ENCODE measurements around the gene HSD17B12.

Gene HSD17B12

GRCh38 chr11:43687120-43687791 is 6.7 kb downstream of the HSD17B12 start:
- Histone ChIP-seq H3K4me3 (ENCODE audit: low read depth, low read length) (no peak overlapping the region), H3K9ac (ENCODE audit: low read depth, low read length) (no peak overlapping the region), H3K27ac (ENCODE audit: low read depth, low read length) (no peak overlapping the region), H3K4me1 (ENCODE audit: control insufficient read depth, insufficient read depth, low read length) (peaks cover 45% of the 10 kb centered on the region), H3K36me3 (ENCODE audit: control insufficient read depth, insufficient read depth, low read length) (peaks cover 23% of the 10 kb centered on the region), H3K27me3 (ENCODE audit: control insufficient read depth, insufficient read depth, low read length) (no peaks in the 10 kb centered on the region), H3K9me3 (ENCODE audit: control insufficient read depth, insufficient read depth, low read length) (no peaks in the 10 kb centered on the region)

GRCh38 chr11:43688394-43688793 is 7.9 kb downstream of the HSD17B12 start:
- Histone ChIP-seq H3K36me3 (ENCODE audit: control insufficient read depth, insufficient read depth, low read length) (peaks cover 14% of the 10 kb centered on the region), H3K27ac (ENCODE audit: low read depth, low read length) (no peak overlapping the region), H3K9ac (ENCODE audit: low read depth, low read length) (no peak overlapping the region), H3K9me3 (ENCODE audit: control insufficient read depth, insufficient read depth, low read length) (no peaks in the 10 kb centered on the region), H3K27me3 (ENCODE audit: control insufficient read depth, insufficient read depth, low read length) (no peaks in the 10 kb centered on the region), H3K4me3 (ENCODE audit: low read depth, low read length) (no peak overlapping the region), H3K4me1 (ENCODE audit: control insufficient read depth, insufficient read depth, low read length) (peaks cover 38% of the 10 kb centered on the region)

GRCh38 chr11:43689167-43689566 is 8.6 kb downstream of the HSD17B12 start:
- H3K4me3 ChIP-seq (ENCODE audit: low read depth, low read length) = no peak overlapping the region
- H3K27me3 ChIP-seq (ENCODE audit: control insufficient read depth, insufficient read depth, low read length) = no peaks in the 10 kb centered on the region
- peaks cover 7% of the 10 kb centered on the region; the same call in 1 of the 2 replicates for H3K36me3 ChIP-seq (ENCODE audit: control insufficient read depth, insufficient read depth, low read length)
- H3K9ac ChIP-seq (ENCODE audit: low read depth, low read length) = no peak overlapping the region
- no peak overlapping the region for H3K27ac ChIP-seq (ENCODE audit: low read depth, low read length)
- no peaks in the 10 kb centered on the region for H3K9me3 ChIP-seq (ENCODE audit: control insufficient read depth, insufficient read depth, low read length)
- peaks cover 32% of the 10 kb centered on the region for H3K4me1 ChIP-seq (ENCODE audit: control insufficient read depth, insufficient read depth, low read length)

- no peak overlapping the region for H3K4me3 ChIP-seq (ENCODE audit: low read depth, low read length)
- H3K9me3 ChIP-seq (ENCODE audit: control insufficient read depth, insufficient read depth, low read length) = no peaks in the 10 kb centered on the region
- no peaks in the 10 kb centered on the region for H3K27me3 ChIP-seq (ENCODE audit: control insufficient read depth, insufficient read depth, low read length)
- peaks cover 8% of the 10 kb centered on the region; the same call in 1 of the 2 replicates for H3K36me3 ChIP-seq (ENCODE audit: control insufficient read depth, insufficient read depth, low read length)
- no peak overlapping the region for H3K9ac ChIP-seq (ENCODE audit: low read depth, low read length)
- H3K4me1 ChIP-seq (ENCODE audit: control insufficient read depth, insufficient read depth, low read length) = peaks cover 15% of the 10 kb centered on the region
- no peak overlapping the region for H3K27ac ChIP-seq (ENCODE audit: low read depth, low read length)
Measured at GRCh38 chr11:43690929-43691725, 10.6 kb downstream of the HSD17B12 start.

- Histone ChIP-seq H3K9me3 (ENCODE audit: control insufficient read depth, insufficient read depth, low read length) (no peaks in the 10 kb centered on the region), H3K27ac (ENCODE audit: low read depth, low read length) (no peak overlapping the region), H3K4me1 (ENCODE audit: control insufficient read depth, insufficient read depth, low read length) (peaks cover 12% of the 10 kb centered on the region), H3K36me3 (ENCODE audit: control insufficient read depth, insufficient read depth, low read length) (peaks cover 11% of the 10 kb centered on the region), H3K9ac (ENCODE audit: low read depth, low read length) (no peak overlapping the region), H3K27me3 (ENCODE audit: control insufficient read depth, insufficient read depth, low read length) (no peaks in the 10 kb centered on the region), H3K4me3 (ENCODE audit: low read depth, low read length) (no peak overlapping the region)
Measured at GRCh38 chr11:43691806-43692205, 11.3 kb downstream of the HSD17B12 start.

- H3K9me3 ChIP-seq (ENCODE audit: control insufficient read depth, insufficient read depth, low read length) = no peaks in the 10 kb centered on the region
- no peaks in the 10 kb centered on the region for H3K27me3 ChIP-seq (ENCODE audit: control insufficient read depth, insufficient read depth, low read length)
- 0 out of 2 replicates have a peak, but pooled peaks cover 5% of the 10 kb centered on the region for H3K4me1 ChIP-seq (ENCODE audit: control insufficient read depth, insufficient read depth, low read length)
- H3K4me3 ChIP-seq (ENCODE audit: low read depth, low read length) = no peak overlapping the region
- H3K9ac ChIP-seq (ENCODE audit: low read depth, low read length) = no peak overlapping the region
- H3K36me3 ChIP-seq (ENCODE audit: control insufficient read depth, insufficient read depth, low read length) = peaks cover 11% of the 10 kb centered on the region
- no peak overlapping the region for H3K27ac ChIP-seq (ENCODE audit: low read depth, low read length)
Measured at GRCh38 chr11:43693069-43693468, 12.5 kb downstream of the HSD17B12 start.

GRCh38 chr11:43693731-43694130 is 13.2 kb downstream of the HSD17B12 start:
- H3K9ac ChIP-seq (ENCODE audit: low read depth, low read length) = no peak overlapping the region
- no peaks in the 10 kb centered on the region for H3K4me1 ChIP-seq (ENCODE audit: control insufficient read depth, insufficient read depth, low read length)
- H3K4me3 ChIP-seq (ENCODE audit: low read depth, low read length) = no peak overlapping the region
- peaks cover 11% of the 10 kb centered on the region for H3K36me3 ChIP-seq (ENCODE audit: control insufficient read depth, insufficient read depth, low read length)
- no peak overlapping the region for H3K27ac ChIP-seq (ENCODE audit: low read depth, low read length)
- H3K9me3 ChIP-seq (ENCODE audit: control insufficient read depth, insufficient read depth, low read length) = no peaks in the 10 kb centered on the region
- H3K27me3 ChIP-seq (ENCODE audit: control insufficient read depth, insufficient read depth, low read length) = no peaks in the 10 kb centered on the region

- Histone ChIP-seq H3K4me3 (ENCODE audit: low read depth, low read length) (no peak overlapping the region), H3K9ac (ENCODE audit: low read depth, low read length) (no peak overlapping the region), H3K9me3 (ENCODE audit: control insufficient read depth, insufficient read depth, low read length) (no peaks in the 10 kb centered on the region), H3K27me3 (ENCODE audit: control insufficient read depth, insufficient read depth, low read length) (no peaks in the 10 kb centered on the region), H3K4me1 (ENCODE audit: control insufficient read depth, insufficient read depth, low read length) (no peaks in the 10 kb centered on the region), H3K27ac (ENCODE audit: low read depth, low read length) (no peak overlapping the region), H3K36me3 (ENCODE audit: control insufficient read depth, insufficient read depth, low read length) (peaks cover 11% of the 10 kb centered on the region)
Measured at GRCh38 chr11:43694477-43694876, 13.9 kb downstream of the HSD17B12 start.

- no peaks in the 10 kb centered on the region for H3K9me3 ChIP-seq (ENCODE audit: control insufficient read depth, insufficient read depth, low read length)
- no peaks in the 10 kb centered on the region for H3K4me1 ChIP-seq (ENCODE audit: control insufficient read depth, insufficient read depth, low read length)
- no peak overlapping the region for H3K9ac ChIP-seq (ENCODE audit: low read depth, low read length)
- peaks cover 7% of the 10 kb centered on the region; the same call in 1 of the 2 replicates for H3K36me3 ChIP-seq (ENCODE audit: control insufficient read depth, insufficient read depth, low read length)
- no peak overlapping the region for H3K27ac ChIP-seq (ENCODE audit: low read depth, low read length)
- no peak overlapping the region for H3K4me3 ChIP-seq (ENCODE audit: low read depth, low read length)
- no peaks in the 10 kb centered on the region for H3K27me3 ChIP-seq (ENCODE audit: control insufficient read depth, insufficient read depth, low read length)
Measured at GRCh38 chr11:43697679-43698078, 17.1 kb downstream of the HSD17B12 start.

GRCh38 chr11:43699870-43700269 is 19.3 kb downstream of the HSD17B12 start:
- H3K4me1 ChIP-seq (ENCODE audit: control insufficient read depth, insufficient read depth, low read length) = no peaks in the 10 kb centered on the region
- no peaks in the 10 kb centered on the region for H3K27me3 ChIP-seq (ENCODE audit: control insufficient read depth, insufficient read depth, low read length)
- no peaks in the 10 kb centered on the region for H3K9me3 ChIP-seq (ENCODE audit: control insufficient read depth, insufficient read depth, low read length)
- H3K36me3 ChIP-seq (ENCODE audit: control insufficient read depth, insufficient read depth, low read length) = peaks cover 7% of the 10 kb centered on the region; the same call in 1 of the 2 replicates
- H3K9ac ChIP-seq (ENCODE audit: low read depth, low read length) = no peak overlapping the region
- H3K4me3 ChIP-seq (ENCODE audit: low read depth, low read length) = no peak overlapping the region
- no peak overlapping the region for H3K27ac ChIP-seq (ENCODE audit: low read depth, low read length)

- no peak overlapping the region for H3K4me3 ChIP-seq (ENCODE audit: low read depth, low read length)
- no peaks in the 10 kb centered on the region for H3K36me3 ChIP-seq (ENCODE audit: control insufficient read depth, insufficient read depth, low read length)
- no peaks in the 10 kb centered on the region for H3K9me3 ChIP-seq (ENCODE audit: control insufficient read depth, insufficient read depth, low read length)
- no peak overlapping the region for H3K9ac ChIP-seq (ENCODE audit: low read depth, low read length)
- no peaks in the 10 kb centered on the region for H3K27me3 ChIP-seq (ENCODE audit: control insufficient read depth, insufficient read depth, low read length)
- H3K4me1 ChIP-seq (ENCODE audit: control insufficient read depth, insufficient read depth, low read length) = no peaks in the 10 kb centered on the region
- no peak overlapping the region for H3K27ac ChIP-seq (ENCODE audit: low read depth, low read length)
Measured at GRCh38 chr11:43706631-43707030, 26.1 kb downstream of the HSD17B12 start.

Data from HUES48 (cell line).